Caco-2 (cell line): ENCODE measurements around the gene ANAPC2. TPM values are rescaled to one million over a fixed set of nuclear protein-coding genes. Genes with fewer than 3 reads are reported as not detected.
"Not testable (repeated sequence)": the region's sequence is repeated elsewhere in the genome, so short reads cannot be mapped to it uniquely, and the experiment has no call there.

Experiments
- BruUV-seq: library from RNA; stranded (reverse); fragments of 400-500 nt; replicated peaks from 2 replicates; lab custom pipeline; 2021; lab: Mats Ljungman, UMichigan
- CTCF ChIA-PET: fragments of 300-600 bp; sonication (Branson Sonifier 250); formaldehyde crosslinking; loops from one replicate; lab custom pipeline; 2022; ENCODE audit warnings: antibody characterized with exemption; lab: Charles Lee
- POLR2A ChIA-PET: fragments of 300-600 bp; sonication (Branson Sonifier 250); formaldehyde crosslinking; loops from one replicate; lab custom pipeline; 2022; ENCODE audit warnings: antibody characterized with exemption; lab: Charles Lee
- DNase-seq, 2 experiments: peaks; one replicate each; pipeline versions ENCODE4 v3.0.0 to v3.0.0-alpha.2; 2020 to 2022
- H3K27me3 ChIP-seq: replicated peaks from 2 replicates; pipeline ENCODE4 v1.6.0; 2011; ENCODE audit warnings: low read length; ENCODE audit not compliant: control insufficient read depth, insufficient read depth
- H3K36me3 ChIP-seq: 2 replicates; pipeline ENCODE4 v1.5.1; 2011; ENCODE audit warnings: low read length; ENCODE audit not compliant: control insufficient read depth, insufficient read depth
- H3K4me1 ChIP-seq: fragments of 250-450 bp; sonication (Bioruptor Pico); 2 replicates; pipeline ENCODE4 v1.5.1; 2020; ENCODE audit warnings: mild to moderate bottlenecking
- H3K4me3 ChIP-seq: 2 replicates; pipeline ENCODE4 v1.5.1; 2011; ENCODE audit warnings: low read depth, mild to moderate bottlenecking, control low read depth, low read length
- H3K9me3 ChIP-seq: fragments of 250-450 bp; sonication (Bioruptor Pico); 2 replicates; pipeline ENCODE4 v1.5.1; 2020; ENCODE audit warnings: mild to moderate bottlenecking, moderate library complexity
- H3K27ac Mint-ChIP-seq: one replicate; pipeline ENCODE4 v1.8.0; 2022; ENCODE audit warnings: mixed read lengths; ENCODE audit not compliant: unreplicated experiment
- H3K27me3 Mint-ChIP-seq: one replicate; pipeline ENCODE4 v1.8.0; 2022; ENCODE audit warnings: mixed read lengths; ENCODE audit not compliant: insufficient read depth, unreplicated experiment
- H3K36me3 Mint-ChIP-seq: one replicate; pipeline ENCODE4 v1.8.0; 2022; ENCODE audit warnings: mild to moderate bottlenecking, mixed read lengths; ENCODE audit not compliant: insufficient read depth, unreplicated experiment
- H3K4me1 Mint-ChIP-seq: one replicate; pipeline ENCODE4 v1.8.0; 2022; ENCODE audit warnings: low read depth, mixed read lengths; ENCODE audit not compliant: unreplicated experiment
- H3K4me3 Mint-ChIP-seq: one replicate; pipeline ENCODE4 v1.8.0; 2022; ENCODE audit warnings: mild to moderate bottlenecking, moderate library complexity, mixed read lengths; ENCODE audit not compliant: unreplicated experiment
- H3K9me3 Mint-ChIP-seq: one replicate; pipeline ENCODE4 v1.8.0; 2022; ENCODE audit warnings: mixed read lengths; ENCODE audit not compliant: unreplicated experiment
- CTCF ChIP-seq, 2 experiments: fragments of 200-600 bp in 1 of 2; IDR thresholded peaks; 1 replicate in 1 of 2; 2 replicates in 1 of 2; pipeline versions ENCODE4 v1.5.1 to v1.8.0; 2011 to 2022; ENCODE audit warnings: antibody characterized with exemption in 1 of 2, control low read depth in 1 of 2, inconsistent platforms in 1 of 2, low read depth in 1 of 2, low read length in 1 of 2, mild to moderate bottlenecking in 1 of 2, moderate library complexity in 1 of 2; ENCODE audit not compliant: insufficient read depth in 1 of 2, severe bottlenecking in 1 of 2, unreplicated experiment in 1 of 2
- intact Hi-C: fragments of 100-400 bp; cut with micrococcal nuclease; formaldehyde crosslinking; loops from one replicate; pipeline ENCODE4 v1.10.0; 2022; ENCODE audit not compliant: unreplicated experiment
- total RNA-seq: library from RNA; stranded (reverse); gene quantifications from 2 replicates; pipeline ENCODE4 v1.2.3, GENCODE V29; 2022

The ANAPC2 gene
- total RNA-seq, 1 experiment from 2014 or later = 67.5 TPM

GRCh38 chr9:137136881-137137607, 51.3 kb downstream of the ANAPC2 start:
- Mint-ChIP-seq H3K4me3 (no peak overlapping the region), H3K36me3 (peaks cover 6% of the 10 kb centered on the region), H3K4me1 (no peaks in the 10 kb centered on the region), H3K27ac (no peak overlapping the region), H3K27me3 (peaks cover 5% of the 10 kb centered on the region), H3K9me3 (no peaks in the 10 kb centered on the region)
- ChIA-PET CTCF (no interaction called here), POLR2A (interaction anchor here (0.5 to 0.6 kb wide), 2 partner anchors 60 to 100 kb away, joined by 3 to 6 read pairs; no protein-coding TSS in a partner anchor)
- H3K27me3 ChIP-seq = no peaks in the 10 kb centered on the region
- no peak for TF ChIP-seq CTCF (IDR thresholded peaks at IDR 0.05; ENCODE audit: insufficient read depth in 1 of 2, low read depth in 1 of 2, low read length in 1 of 2, severe bottlenecking in 1 of 2, unreplicated experiment in 1 of 2)
- H3K4me1 ChIP-seq = peaks cover 10% of the 10 kb centered on the region; the same call in 1 of the 2 replicates
- no peak overlapping the region for H3K4me3 ChIP-seq
- BruUV-seq = no TSS peak
- H3K36me3 ChIP-seq = no peaks in the 10 kb centered on the region
- no peaks in the 10 kb centered on the region for H3K9me3 ChIP-seq
- no peak for DNase-seq
- intact Hi-C loops = no loop called here

GRCh38 chr9:137136261-137136880, 52.0 kb downstream of the ANAPC2 start:
- H3K4me3 Mint-ChIP-seq = no peak overlapping the region
- H3K9me3 ChIP-seq = no peaks in the 10 kb centered on the region
- H3K9me3 Mint-ChIP-seq = no peaks in the 10 kb centered on the region
- H3K4me1 Mint-ChIP-seq = no peaks in the 10 kb centered on the region
- no TSS peak for BruUV-seq
- DNase-seq = no peak
- ChIA-PET POLR2A (no interaction called here), CTCF (no interaction called here)
- no peaks in the 10 kb centered on the region for H3K36me3 ChIP-seq
- peaks cover 10% of the 10 kb centered on the region; the same call in 1 of the 2 replicates for H3K4me1 ChIP-seq
- no peaks in the 10 kb centered on the region for H3K27me3 ChIP-seq
- peaks cover 4% of the 10 kb centered on the region for H3K27me3 Mint-ChIP-seq
- no peak overlapping the region for H3K4me3 ChIP-seq
- no peak for TF ChIP-seq CTCF (IDR thresholded peaks at IDR 0.05; ENCODE audit: insufficient read depth in 1 of 2, low read depth in 1 of 2, low read length in 1 of 2, severe bottlenecking in 1 of 2, unreplicated experiment in 1 of 2)
- peaks cover 6% of the 10 kb centered on the region for H3K36me3 Mint-ChIP-seq
- H3K27ac Mint-ChIP-seq = no peak overlapping the region
- intact Hi-C loops = no loop called here

GRCh38 chr9:137135154-137135553, 53.2 kb downstream of the ANAPC2 start:
- H3K4me1 ChIP-seq, intact Hi-C loops, H3K4me1 Mint-ChIP-seq, H3K4me3 Mint-ChIP-seq, H3K36me3 Mint-ChIP-seq, H3K9me3 ChIP-seq, H3K27me3 ChIP-seq, H3K4me3 ChIP-seq, H3K9me3 Mint-ChIP-seq, H3K27ac Mint-ChIP-seq, BruUV-seq, H3K27me3 Mint-ChIP-seq, POLR2A ChIA-PET, DNase-seq, H3K36me3 ChIP-seq: not testable (repeated sequence)
- CTCF ChIA-PET = interaction anchor here (0.7 kb wide), 1 partner anchor 18 kb away, joined by 3 read pairs; no protein-coding TSS in a partner anchor
